ENCODE measurements around the gene CPXM1. TPM values are rescaled to one million over a fixed set of nuclear protein-coding genes. Genes with fewer than 3 reads are reported as not detected.

CPXM1 gene
- polyA plus RNA-seq, 1 donor (not counting 4 experiments of a cell fraction or from before 2014, with no cell fraction given) = not detected

GRCh38 chr20:2778602-2779321, 21.7 kb downstream of the CPXM1 start:
- no peaks in the 10 kb centered on the region for H3K9me1 ChIP-seq (ENCODE audit: control insufficient read depth, extremely low read depth, insufficient read depth, low read length)
- H3K4me1 ChIP-seq (ENCODE audit: control insufficient read depth, extremely low read depth, insufficient read depth, low read length) = no peaks in the 10 kb centered on the region
- TF ChIP-seq CTCF (optimal IDR thresholded peaks at IDR 0.05 in 1 of 3, IDR thresholded peaks at IDR 0.05 in 1 of 3, conservative IDR thresholded peaks at IDR 0.05 in 1 of 3; ENCODE audit: extremely low read depth in 1 of 3, insufficient read depth in 2 of 3, low read length in 3 of 3) (no peak), EZH2 (IDR thresholded peaks at IDR 0.05; ENCODE audit: low read length) (no peak)
- H3K79me2 ChIP-seq (ENCODE audit: control insufficient read depth, insufficient read depth, low read length) = no peaks in the 10 kb centered on the region
- H3K9me3 ChIP-seq (ENCODE audit: control insufficient read depth, low read depth, low read length) = no peaks in the 10 kb centered on the region
- no peak overlapping the region for H3K4me3 ChIP-seq (ENCODE audit: control insufficient read depth in 2 of 3, extremely low read depth in 1 of 3, insufficient read depth in 2 of 3, low read depth in 1 of 3, low read length in 3 of 3)
- dilution Hi-C loops (cut with MboI; ENCODE audit: extremely low pct_ligation_motif_present, low sequenced_read_pairs) = no loop called here
- no peak overlapping the region for H3K27ac ChIP-seq (ENCODE audit: control insufficient read depth, insufficient read depth, low read length)
- no peaks in the 10 kb centered on the region for H3K36me3 ChIP-seq (ENCODE audit: control insufficient read depth in 2 of 2, extremely low read depth in 1 of 2, insufficient read depth in 2 of 2, low read length in 2 of 2)
- H3K9ac ChIP-seq (ENCODE audit: control insufficient read depth, extremely low read depth, insufficient read depth, low read length) = no peak overlapping the region
- DNase-seq (ENCODE audit: low read depth, low spot score) (no peak), FAIRE-seq (no peak)
- no peak overlapping the region for H2AFZ ChIP-seq (ENCODE audit: control insufficient read depth, low read length)
- H4K20me1 ChIP-seq (ENCODE audit: control insufficient read depth, extremely low read depth, insufficient read depth, low read length) = no peaks in the 10 kb centered on the region
- H3K27me3 ChIP-seq (ENCODE audit: control insufficient read depth, extremely low read depth, insufficient read depth, low read length) = peaks cover 3% of the 10 kb centered on the region
- H3K4me2 ChIP-seq (ENCODE audit: control insufficient read depth, extremely low read depth, insufficient read depth, low read depth, low read length) = no peak overlapping the region

GRCh38 chr20:2775139-2775538, 25.3 kb downstream of the CPXM1 start:
- dilution Hi-C loops (cut with MboI; ENCODE audit: extremely low pct_ligation_motif_present, low sequenced_read_pairs) = no loop called here
- Histone ChIP-seq H3K79me2 (ENCODE audit: control insufficient read depth, insufficient read depth, low read length) (no peaks in the 10 kb centered on the region), H3K4me1 (ENCODE audit: control insufficient read depth, extremely low read depth, insufficient read depth, low read length) (no peaks in the 10 kb centered on the region), H3K36me3 (ENCODE audit: control insufficient read depth in 2 of 2, extremely low read depth in 1 of 2, insufficient read depth in 2 of 2, low read length in 2 of 2) (no peaks in the 10 kb centered on the region), H3K9ac (ENCODE audit: control insufficient read depth, extremely low read depth, insufficient read depth, low read length) (no peak overlapping the region), H3K4me2 (ENCODE audit: control insufficient read depth, extremely low read depth, insufficient read depth, low read depth, low read length) (no peak overlapping the region), H4K20me1 (ENCODE audit: control insufficient read depth, extremely low read depth, insufficient read depth, low read length) (no peaks in the 10 kb centered on the region), H3K9me1 (ENCODE audit: control insufficient read depth, extremely low read depth, insufficient read depth, low read length) (no peaks in the 10 kb centered on the region), H3K27ac (ENCODE audit: control insufficient read depth, insufficient read depth, low read length) (no peak overlapping the region), H3K4me3 (ENCODE audit: control insufficient read depth in 2 of 3, extremely low read depth in 1 of 3, insufficient read depth in 2 of 3, low read depth in 1 of 3, low read length in 3 of 3) (no peak overlapping the region), H2AFZ (ENCODE audit: control insufficient read depth, low read length) (no peak overlapping the region), H3K27me3 (ENCODE audit: control insufficient read depth, extremely low read depth, insufficient read depth, low read length) (peaks cover 9% of the 10 kb centered on the region), H3K9me3 (ENCODE audit: control insufficient read depth, low read depth, low read length) (no peaks in the 10 kb centered on the region)
- no peak for TF ChIP-seq EZH2 (IDR thresholded peaks at IDR 0.05; ENCODE audit: low read length)
- TF ChIP-seq CTCF (optimal IDR thresholded peaks at IDR 0.05 in 1 of 3, IDR thresholded peaks at IDR 0.05 in 1 of 3, conservative IDR thresholded peaks at IDR 0.05 in 1 of 3; ENCODE audit: extremely low read depth in 1 of 3, insufficient read depth in 2 of 3, low read length in 3 of 3) = no peak
- FAIRE-seq (no peak), DNase-seq (ENCODE audit: low read depth, low spot score) (no peak)

All from keratinocyte (primary cell).